Endothelial cell of umbilical vein (primary cell): ENCODE measurements around the gene EEF1AKMT4. TPM values are rescaled to one million over a fixed set of nuclear protein-coding genes. Genes with fewer than 3 reads are reported as not detected.

Experiments
- Bru-seq: library from RNA; stranded (reverse); fragments of 400-500 nt; gene quantifications from one replicate; lab custom pipeline; 2021; lab: Mats Ljungman, UMichigan
- BruChase-seq, 2 experiments: library from RNA; stranded (reverse); fragments of 400-500 nt; gene quantifications; one replicate each; lab custom pipeline; 2021; lab: Mats Ljungman, UMichigan
- BruUV-seq: library from RNA; stranded (reverse); fragments of 400-500 nt; replicated peaks from 2 replicates; lab custom pipeline; 2021; lab: Mats Ljungman, UMichigan
- CTCF ChIA-PET: fragments of 300-600, 350-600 bp; sonication (Branson Sonifier 250); formaldehyde crosslinking; loops from one replicate; lab custom pipeline; 2021; ENCODE audit warnings: antibody characterized with exemption, inconsistent platforms; lab: Charles Lee
- POLR2A ChIA-PET: fragments of 300-600, 350-600 bp; sonication (Branson Sonifier 250); formaldehyde crosslinking; loops from one replicate; lab custom pipeline; 2021; ENCODE audit warnings: antibody characterized with exemption, inconsistent platforms; lab: Charles Lee
- DNase-seq: peaks from one replicate; pipeline ENCODE4 v3.0.0-alpha.2; 2011; ENCODE audit warnings: low read depth, low spot score
- FAIRE-seq: peaks from 2 replicates; lab custom pipeline; 2011; peaks lifted over from hg19 to GRCh38; lab: Jason Lieb, UNC
- H2AFZ ChIP-seq: 2 replicates; pipeline ENCODE4 v1.6.0; 2012; ENCODE audit warnings: low read depth, low read length, control low read depth, inconsistent platforms
- H3K27ac ChIP-seq: 2 replicates; pipeline ENCODE4 v1.5.1; 2011; ENCODE audit warnings: low read depth, mild to moderate bottlenecking, control low read depth, low read length, moderate library complexity; ENCODE audit not compliant: insufficient read depth
- H3K27me3 ChIP-seq, 2 experiments: 2 replicates each; pipeline versions ENCODE4 v1.6.0 to v1.6.1; 2011; ENCODE audit warnings: low read length in 2 of 2, mixed read lengths in 1 of 2; ENCODE audit not compliant: control insufficient read depth in 2 of 2, insufficient read depth in 2 of 2
- H3K36me3 ChIP-seq, 2 experiments: 2 replicates in 1 of 2; 3 replicates in 1 of 2; pipeline ENCODE4 v1.5.1; 2011; ENCODE audit warnings: low read length in 2 of 2, mild to moderate bottlenecking in 1 of 2, moderate library complexity in 1 of 2; ENCODE audit not compliant: control insufficient read depth in 2 of 2, insufficient read depth in 2 of 2; ENCODE audit errors: extremely low read depth in 1 of 2
- H3K4me1 ChIP-seq: 3 replicates; pipeline ENCODE4 v1.5.1; 2011; ENCODE audit warnings: mild to moderate bottlenecking, low read length; ENCODE audit not compliant: control insufficient read depth, insufficient read depth; ENCODE audit errors: extremely low read depth
- H3K4me2 ChIP-seq: 2 replicates; pipeline ENCODE4 v1.6.1; 2011; ENCODE audit warnings: low read length, control low read depth, mixed read lengths; ENCODE audit not compliant: insufficient read depth
- H3K4me3 ChIP-seq, 3 experiments: fragments of 200-600 bp in 1 of 3; sonication (generic), shearing (Covaris generic) in 1 of 3; replicated peaks in 1 of 3; 2 replicates each; pipeline ENCODE4 v1.5.1; 2011 to 2016; ENCODE audit warnings: control low read depth in 3 of 3, low read length in 3 of 3, mild to moderate bottlenecking in 2 of 3, inconsistent platforms in 1 of 3, low read depth in 1 of 3, moderate library complexity in 1 of 3; ENCODE audit not compliant: insufficient read depth in 1 of 3
- H3K79me2 ChIP-seq: 2 replicates; pipeline ENCODE4 v1.6.0; 2012; ENCODE audit warnings: low read length, inconsistent platforms; ENCODE audit not compliant: control insufficient read depth, insufficient read depth
- H3K9ac ChIP-seq: replicated peaks from 2 replicates; pipeline ENCODE3; 2011; ENCODE audit warnings: low read length, control low read depth; ENCODE audit not compliant: insufficient read depth; ENCODE audit errors: extremely low read depth
- H3K9me1 ChIP-seq: replicated peaks from 3 replicates; pipeline ENCODE4 v1.6.0; 2011; ENCODE audit warnings: mild to moderate bottlenecking, low read length; ENCODE audit not compliant: control insufficient read depth, insufficient read depth; ENCODE audit errors: extremely low read depth
- H3K9me3 ChIP-seq: replicated peaks from 2 replicates; pipeline ENCODE4 v1.5.1; 2012; ENCODE audit warnings: low read length, inconsistent platforms; ENCODE audit not compliant: control insufficient read depth, insufficient read depth
- H4K20me1 ChIP-seq: replicated peaks from 2 replicates; pipeline ENCODE3; 2011; ENCODE audit warnings: mild to moderate bottlenecking, low read length; ENCODE audit not compliant: control insufficient read depth, insufficient read depth; ENCODE audit errors: extremely low read depth
- EZH2 ChIP-seq: IDR thresholded peaks from 2 replicates; pipeline ENCODE4 v1.6.1; 2012; ENCODE audit warnings: borderline replicate concordance, low read depth, mild to moderate bottlenecking, moderate library complexity, low read length, inconsistent platforms; ENCODE audit not compliant: severe bottlenecking
- FOS ChIP-seq: IDR thresholded peaks from 2 replicates; pipeline ENCODE4 v1.6.1; 2011; ENCODE audit warnings: mild to moderate bottlenecking, low read length, moderate library complexity, borderline replicate concordance; ENCODE audit not compliant: insufficient read depth
- MYC ChIP-seq: IDR thresholded peaks from one replicate; pipeline ENCODE4 v1.6.1; 2011; ENCODE audit warnings: mild to moderate bottlenecking, low read depth, low read length
- POLR2AphosphoS5 ChIP-seq: IDR thresholded peaks from 2 replicates; pipeline ENCODE4 v1.6.1; 2012; ENCODE audit warnings: low read depth, mild to moderate bottlenecking, control low read depth, low read length, moderate library complexity; ENCODE audit not compliant: insufficient read depth
- dilution Hi-C: fragments of 300-500 bp; cut with MboI; formaldehyde crosslinking; loops from one replicate; pipeline ENCODE4 v1.15.0; 2019; ENCODE audit warnings: low sequenced_read_pairs; ENCODE audit not compliant: extremely low pct_ligation_motif_present
- intact Hi-C: fragments of 100-400 bp; cut with micrococcal nuclease; formaldehyde crosslinking; loops from one replicate; pipeline ENCODE4 v1.10.0; 2022
- long read RNA-seq: library from polyadenylated mRNA; stranded (forward); transcript quantifications from one replicate; pipeline ENCODE4 v2.0.0, GENCODE V29; 2021
- polyA minus RNA-seq, 3 experiments: library from RNA; depleted of rRNA, polyadenylated mRNA; stranded (reverse); fragments of >200 nt; gene quantifications; 1 replicate in 1 of 3; 2 replicates in 2 of 3; pipeline ENCODE4 v1.2.3, GENCODE V29; 2011
- polyA plus RNA-seq, 4 experiments: library from polyadenylated mRNA; depleted of rRNA in 3 of 4; stranded (reverse) in 3 of 4; unstranded in 1 of 4; fragments of >200 nt; gene quantifications; 2 replicates each; pipeline versions ENCODE4 v1.2.1 to v1.2.3, GENCODE V29; 2011 to 2012; ENCODE audit warnings: missing spikeins in 1 of 4
- total RNA-seq: library from RNA; stranded (reverse); gene quantifications from 2 replicates; pipeline ENCODE4 v1.2.3, GENCODE V29; 2021
- TF ChIP-seq, protein P1 (sequence below), 2 donors: IDR thresholded peaks; 1 replicate in 1 of 2; 2 replicates in 1 of 2; pipeline ENCODE4 v1.5.1; 2011; ENCODE audit warnings: low read length in 2 of 2, mild to moderate bottlenecking in 2 of 2, moderate library complexity in 2 of 2, control low read depth in 1 of 2, inconsistent platforms in 1 of 2, low read depth in 1 of 2; ENCODE audit not compliant: insufficient read depth in 1 of 2; ENCODE audit errors: extremely low read depth in 1 of 2
- TF ChIP-seq, protein P2 (sequence below): IDR thresholded peaks from 2 replicates; pipeline ENCODE4 v1.6.1; 2011; ENCODE audit not compliant: insufficient read depth, insufficient read length

Gene EEF1AKMT4
- total RNA-seq, result 3.3 and 3.4 TPM in 2 replicates
- polyA plus RNA-seq, result 8.0 and 9.8 TPM in 2 replicates
- 6.4 and 7.0 TPM in 2 replicates for polyA plus RNA-seq (2011; cell fraction: cytosol; rRNA removed)
- polyA plus RNA-seq (2011; cell fraction: nucleus; rRNA removed), result 2.3 TPM in 2 replicates
- polyA plus RNA-seq (2012), result 4.0 and 4.9 TPM in 2 replicates
- polyA minus RNA-seq, result 7.3 and 7.5 TPM in 2 replicates
- 20.9 TPM for polyA minus RNA-seq (2011; cell fraction: cytosol; rRNA and poly(A)+ RNA removed)
- 1.4 and 1.5 TPM in 2 replicates for polyA minus RNA-seq (2011; cell fraction: nucleus; rRNA and poly(A)+ RNA removed)
- Bru-seq, nascent RNA, result percentile 28 among the genes with signal in this experiment
- BruChase-seq, experiment 1, labeled RNA remaining after a 6-hour chase, result percentile 42 among the genes with signal in this experiment
- percentile 29 among the genes with signal in this experiment for BruChase-seq, experiment 2, labeled RNA remaining after a 2-hour chase
- long read RNA-seq, transcript EEF1AKMT4-201 (3 exons, 1,823 nt), result major isoform, 21 of 23 reads
- long read RNA-seq, partial matches to known transcripts, result 0 of 23 reads
- long read RNA-seq, other reads (novel, unspliced or antisense), result 2 of 23 reads

- dilution Hi-C loops, result no loop called here
- Histone ChIP-seq H3K36me3 (peaks cover 0 to 6% of the 10 kb centered on the region in 2 experiments), H3K4me1 (peaks cover 7% of the 10 kb centered on the region), H3K27ac (peak within 1 kb of the TSS; percentile 89), H2AFZ (peak within 1 kb of the TSS; percentile 99), H3K4me2 (peak within 1 kb of the TSS; percentile 97), H3K9me1 (no peaks in the 10 kb centered on the region), H4K20me1 (no peaks in the 10 kb centered on the region), H3K79me2 (peaks cover 4% of the 10 kb centered on the region), H3K27me3 (no peaks in the 10 kb centered on the region), H3K9ac (peak within 1 kb of the TSS; percentile 90), H3K9me3 (no peaks in the 10 kb centered on the region), H3K4me3 (peak within 1 kb of the TSS; percentile 15 to 100 (median 76))
- BruUV-seq, result TSS peak; percentile 51
- FAIRE-seq (peak; percentile 98), DNase-seq (peak; percentile 97)
- intact Hi-C loops, result loop anchor here (1.0 to 5.0 kb wide), 10 partner anchors 22 to 354 kb away; partner anchors contain the start of genes ABCF3, AP2M1, EIF2B5 and PSMD2
- TF ChIP-seq EZH2, result no peak
- peak; percentile 79 for TF ChIP-seq MYC
- TF ChIP-seq, protein P1, sequence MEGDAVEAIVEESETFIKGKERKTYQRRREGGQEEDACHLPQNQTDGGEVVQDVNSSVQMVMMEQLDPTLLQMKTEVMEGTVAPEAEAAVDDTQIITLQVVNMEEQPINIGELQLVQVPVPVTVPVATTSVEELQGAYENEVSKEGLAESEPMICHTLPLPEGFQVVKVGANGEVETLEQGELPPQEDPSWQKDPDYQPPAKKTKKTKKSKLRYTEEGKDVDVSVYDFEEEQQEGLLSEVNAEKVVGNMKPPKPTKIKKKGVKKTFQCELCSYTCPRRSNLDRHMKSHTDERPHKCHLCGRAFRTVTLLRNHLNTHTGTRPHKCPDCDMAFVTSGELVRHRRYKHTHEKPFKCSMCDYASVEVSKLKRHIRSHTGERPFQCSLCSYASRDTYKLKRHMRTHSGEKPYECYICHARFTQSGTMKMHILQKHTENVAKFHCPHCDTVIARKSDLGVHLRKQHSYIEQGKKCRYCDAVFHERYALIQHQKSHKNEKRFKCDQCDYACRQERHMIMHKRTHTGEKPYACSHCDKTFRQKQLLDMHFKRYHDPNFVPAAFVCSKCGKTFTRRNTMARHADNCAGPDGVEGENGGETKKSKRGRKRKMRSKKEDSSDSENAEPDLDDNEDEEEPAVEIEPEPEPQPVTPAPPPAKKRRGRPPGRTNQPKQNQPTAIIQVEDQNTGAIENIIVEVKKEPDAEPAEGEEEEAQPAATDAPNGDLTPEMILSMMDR (IDR thresholded peaks at IDR 0.05; ENCODE audit: extremely low read depth in 1 of 2, insufficient read depth in 1 of 2, low read depth in 1 of 2, low read length in 2 of 2), result peak; percentile 22 to 47
- TF ChIP-seq POLR2AphosphoS5, result peak; percentile 58
- TF ChIP-seq FOS, result no peak
- TF ChIP-seq, protein P2, sequence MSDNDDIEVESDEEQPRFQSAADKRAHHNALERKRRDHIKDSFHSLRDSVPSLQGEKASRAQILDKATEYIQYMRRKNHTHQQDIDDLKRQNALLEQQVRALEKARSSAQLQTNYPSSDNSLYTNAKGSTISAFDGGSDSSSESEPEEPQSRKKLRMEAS, result peak; percentile 98
- CTCF ChIA-PET, result interaction anchor here (0.6 to 1.4 kb wide), 21 partner anchors 9 to 365 kb away, joined by 3 to 21 read pairs (median 4); partner anchors contain the start of genes ABCF3, CAMK2N2 and PARL
- POLR2A ChIA-PET, result no interaction called here
These were observed at the start of gene EEF1AKMT4 for GRCh38 chr3:184249412-184250166. Gene EEF1AKMT4 (plus strand): TSS chr3:184249672. CDS start chr3:184249695, 23 bp downstream.
